OCI-LY1 (cell line): ENCODE results near the gene UBAP1.

Experiments
- H2AFZ ChIP-seq: fragments of 200-600 bp; sonication (generic), shearing (Covaris generic); 2 replicates; pipeline ENCODE4 v1.6.0; 2014; ENCODE audit warnings: antibody characterized with exemption, mild to moderate bottlenecking, low read length
- H3F3A ChIP-seq: fragments of 200-600 bp; sonication (generic), shearing (Covaris generic); 2 replicates; pipeline ENCODE4 v1.6.0; 2014; ENCODE audit warnings: mild to moderate bottlenecking, antibody characterized with exemption, low read length, moderate library complexity; ENCODE audit not compliant: insufficient read depth
- H3K27ac ChIP-seq: fragments of 200-600 bp; sonication (generic); 2 replicates; pipeline ENCODE4 v1.5.1; 2014; ENCODE audit warnings: low read length, mixed run types, mild to moderate bottlenecking, low read depth; ENCODE audit not compliant: poor library complexity, severe bottlenecking
- H3K27me3 ChIP-seq: fragments of 200-600 bp; sonication (generic); 2 replicates; pipeline ENCODE4 v1.6.0; 2014; ENCODE audit warnings: antibody characterized with exemption, mild to moderate bottlenecking, low read length, moderate library complexity; ENCODE audit not compliant: insufficient read depth
- H3K36me3 ChIP-seq: fragments of 200-600 bp; sonication (generic); 2 replicates; pipeline ENCODE4 v1.6.1; 2014; ENCODE audit warnings: mild to moderate bottlenecking, antibody characterized with exemption, low read length, moderate library complexity, mixed read lengths; ENCODE audit not compliant: insufficient read depth
- H3K4me1 ChIP-seq: fragments of 200-600 bp; sonication (generic); 2 replicates; pipeline ENCODE4 v1.5.1; 2014; ENCODE audit warnings: mild to moderate bottlenecking, low read length, moderate library complexity; ENCODE audit not compliant: insufficient read depth, severe bottlenecking
- H3K4me2 ChIP-seq: fragments of 200-600 bp; sonication (generic), shearing (Covaris generic); 2 replicates; pipeline ENCODE4 v1.6.1; 2014; ENCODE audit warnings: low read length
- H3K4me3 ChIP-seq: fragments of 200-600 bp; sonication (generic); 2 replicates; pipeline ENCODE4 v1.5.1; 2014; ENCODE audit warnings: low read length, low read depth, mild to moderate bottlenecking, mixed read lengths; ENCODE audit not compliant: poor library complexity, severe bottlenecking
- H3K79me2 ChIP-seq: fragments of 200-600 bp; shearing (Covaris generic); 2 replicates; pipeline ENCODE4 v1.6.1; 2016; ENCODE audit warnings: mixed run types, low read length, mixed read lengths; ENCODE audit not compliant: insufficient read depth
- H3K9ac ChIP-seq: fragments of 200-600 bp; sonication (generic), shearing (Covaris generic); 2 replicates; pipeline ENCODE4 v1.6.1; 2014; ENCODE audit warnings: mild to moderate bottlenecking, low read length, mixed read lengths
- H3K9me2 ChIP-seq: fragments of 200-600 bp; sonication (generic), shearing (Covaris generic); 2 replicates; pipeline ENCODE4 v1.6.1; 2014; ENCODE audit warnings: low read depth, mild to moderate bottlenecking, low read length, mixed read lengths
- H3K9me3 ChIP-seq: fragments of 200-600 bp; shearing (Covaris generic); 2 replicates; pipeline ENCODE4 v1.6.1; 2014; ENCODE audit warnings: low read length, mixed read lengths
- H4K20me1 ChIP-seq: fragments of 200-600 bp; sonication (generic), shearing (Covaris generic); 2 replicates; pipeline ENCODE4 v1.6.0; 2016; ENCODE audit warnings: mild to moderate bottlenecking, low read length; ENCODE audit not compliant: insufficient read depth
- CTCF ChIP-seq: fragments of 200-600 bp; sonication (generic), shearing (Covaris generic); IDR thresholded peaks from 2 replicates; pipeline ENCODE4 v1.5.1; 2017; ENCODE audit warnings: mild to moderate bottlenecking, antibody characterized with exemption, low read length, moderate library complexity, mixed read lengths
- EZH2 ChIP-seq: fragments of 200-600 bp; sonication (generic), shearing (Covaris generic); IDR thresholded peaks from 2 replicates; pipeline ENCODE4 v1.8.0; 2017; ENCODE audit warnings: borderline replicate concordance, mixed run types, mild to moderate bottlenecking, antibody characterized with exemption, low read length, moderate library complexity, mixed read lengths

The UBAP1 gene

GRCh38 chr9:34169125-34169524, 9.7 kb upstream of the UBAP1 start:
- no peak overlapping the region for H3K4me3 ChIP-seq
- H3K9me2 ChIP-seq: no peaks in the 10 kb centered on the region
- H3F3A ChIP-seq: no peaks in the 10 kb centered on the region
- peaks cover 13% of the 10 kb centered on the region for H3K4me1 ChIP-seq
- H3K9ac ChIP-seq: no peak overlapping the region
- H3K36me3 ChIP-seq: no peaks in the 10 kb centered on the region
- no peak overlapping the region for H3K4me2 ChIP-seq
- no peak overlapping the region for H2AFZ ChIP-seq
- no peaks in the 10 kb centered on the region for H3K79me2 ChIP-seq
- no peaks in the 10 kb centered on the region for H3K27me3 ChIP-seq
- H3K9me3 ChIP-seq: no peaks in the 10 kb centered on the region
- no peaks in the 10 kb centered on the region for H4K20me1 ChIP-seq
- TF ChIP-seq CTCF: no peak
- TF ChIP-seq EZH2: no peak
- no peak overlapping the region for H3K27ac ChIP-seq

GRCh38 chr9:34170237-34170991, 8.4 kb upstream of the UBAP1 start:
- no peak overlapping the region for H2AFZ ChIP-seq
- no peak overlapping the region for H3K4me3 ChIP-seq
- H3K36me3 ChIP-seq: no peaks in the 10 kb centered on the region
- no peaks in the 10 kb centered on the region for H3K27me3 ChIP-seq
- H3K9me2 ChIP-seq: no peaks in the 10 kb centered on the region
- H3K79me2 ChIP-seq: no peaks in the 10 kb centered on the region
- no peak overlapping the region for H3K4me2 ChIP-seq
- H4K20me1 ChIP-seq: no peaks in the 10 kb centered on the region
- H3K4me1 ChIP-seq: peaks cover 13% of the 10 kb centered on the region
- no peak overlapping the region for H3K27ac ChIP-seq
- no peaks in the 10 kb centered on the region for H3F3A ChIP-seq
- no peaks in the 10 kb centered on the region for H3K9me3 ChIP-seq
- H3K9ac ChIP-seq: no peak overlapping the region
- no peak for TF ChIP-seq CTCF
- TF ChIP-seq EZH2: no peak

- no peaks in the 10 kb centered on the region for H3K27me3 ChIP-seq
- H2AFZ ChIP-seq: 0 out of 2 replicates have a peak overlapping the region, but pooled peaks have one; percentile 45
- no peaks in the 10 kb centered on the region for H3K9me3 ChIP-seq
- H3F3A ChIP-seq: no peaks in the 10 kb centered on the region
- TF ChIP-seq EZH2: no peak
- TF ChIP-seq CTCF: no peak
- H4K20me1 ChIP-seq: no peaks in the 10 kb centered on the region
- H3K4me1 ChIP-seq: peaks cover 13% of the 10 kb centered on the region
- H3K9ac ChIP-seq: peak overlapping the region; percentile 43; the same call in 1 of the 2 replicates
- H3K27ac ChIP-seq: peak overlapping the region; percentile 63
- H3K9me2 ChIP-seq: no peaks in the 10 kb centered on the region
- no peaks in the 10 kb centered on the region for H3K79me2 ChIP-seq
- peak overlapping the region; percentile 54 for H3K4me2 ChIP-seq
- peak overlapping the region; percentile 41 for H3K4me3 ChIP-seq
- H3K36me3 ChIP-seq: no peaks in the 10 kb centered on the region
Observed at GRCh38 chr9:34171753-34172535, 6.9 kb upstream of the UBAP1 start.
